B cell (primary cell): Measurements from ENCODE around the gene OR5T2. TPM values are rescaled to one million over a fixed set of nuclear protein-coding genes. Genes with fewer than 3 reads are reported as not detected.

Source experiments
- ATAC-seq: fragments of 200-7000 bp; cut with Tn5 transposase; one replicate; pipeline ENCODE4 v1.10.0; 2021; ENCODE audit warnings: low read depth, mild to moderate bottlenecking, moderate number of reproducible peaks, moderate library complexity
- CTCF ChIA-PET: fragments of 350-600 bp; sonication (Branson Sonifier 250); formaldehyde crosslinking; loops from one replicate; lab custom pipeline; 2021; ENCODE audit warnings: antibody characterized with exemption, inconsistent platforms; lab: Charles Lee
- POLR2A ChIA-PET: fragments of 350-600 bp; sonication (Branson Sonifier 250); formaldehyde crosslinking; loops from one replicate; lab custom pipeline; 2021; ENCODE audit warnings: antibody characterized with exemption; lab: Charles Lee
- DNase-seq: peaks from one replicate; pipeline ENCODE4 v3.0.0; 2013
- H2AFZ ChIP-seq: 2 replicates; pipeline ENCODE4 v1.6.1; 2012; ENCODE audit warnings: mild to moderate bottlenecking, low read depth, low read length; ENCODE audit not compliant: insufficient read depth, poor library complexity, severe bottlenecking
- H3K27ac ChIP-seq, 2 donors: 1 replicate in 1 of 2; 2 replicates in 1 of 2; pipeline ENCODE4 v1.5.1; 2012 to 2013; ENCODE audit warnings: low read length in 2 of 2, mild to moderate bottlenecking in 2 of 2, moderate library complexity in 1 of 2
- H3K27me3 ChIP-seq, 4 experiments: fragments of 200-600 bp in 1 of 4; sonication (generic) in 1 of 4; replicated peaks in 1 of 4; 1 replicate in 2 of 4; 2 replicates in 2 of 4; pipeline versions ENCODE4 v1.6.1 to v1.7.0; 2013 to 2016; ENCODE audit warnings: low read length in 3 of 4, mild to moderate bottlenecking in 2 of 4, mixed read lengths in 1 of 4, moderate library complexity in 1 of 4; ENCODE audit not compliant: insufficient read depth in 4 of 4, control insufficient read depth in 3 of 4; ENCODE audit errors: control extremely low read depth in 1 of 4
- H3K36me3 ChIP-seq, 2 experiments: replicated peaks in 1 of 2; 1 replicate in 1 of 2; 2 replicates in 1 of 2; pipeline versions ENCODE4 v1.6.1 to v1.7.1; 2013; ENCODE audit warnings: low read length in 1 of 2; ENCODE audit not compliant: insufficient read depth in 2 of 2, control insufficient read depth in 1 of 2; ENCODE audit errors: control extremely low read depth in 1 of 2, extremely low read depth in 1 of 2
- H3K4me1 ChIP-seq, 2 donors: fragments of 200-600 bp in 1 of 2; sonication (generic) in 1 of 2; 1 replicate in 1 of 2; 2 replicates in 1 of 2; pipeline versions ENCODE4 v1.5.1 to v1.6.1; 2013 to 2017; ENCODE audit warnings: low read length in 2 of 2; ENCODE audit not compliant: control insufficient read depth in 2 of 2, insufficient read depth in 2 of 2
- H3K4me2 ChIP-seq: replicated peaks from 2 replicates; pipeline ENCODE3; 2012; ENCODE audit warnings: mild to moderate bottlenecking, low read depth, low read length; ENCODE audit not compliant: poor library complexity, severe bottlenecking
- H3K4me3 ChIP-seq, 5 experiments: fragments of 200-600 bp in 1 of 5; sonication (generic) in 1 of 5; 1 replicate in 3 of 5; 2 replicates in 2 of 5; pipeline versions ENCODE4 v1.5.1 to v1.7.0; 2011 to 2016; ENCODE audit warnings: low read length in 4 of 5, mild to moderate bottlenecking in 4 of 5, low read depth in 2 of 5, control low read depth in 1 of 5, moderate library complexity in 1 of 5; ENCODE audit not compliant: insufficient read depth in 1 of 5; ENCODE audit errors: control extremely low read depth in 1 of 5, extremely low read depth in 1 of 5
- H3K79me2 ChIP-seq: fragments of 200-600 bp; sonication (generic); one replicate; pipeline ENCODE4 v1.6.0; 2016; ENCODE audit warnings: low read length; ENCODE audit not compliant: control insufficient read depth, insufficient read depth
- H3K9ac ChIP-seq: fragments of 200-600 bp; sonication (generic); 2 replicates; pipeline ENCODE4 v1.6.1; 2017; ENCODE audit warnings: mild to moderate bottlenecking, low read length, moderate library complexity
- H3K9me3 ChIP-seq, 3 donors: one replicate each; pipeline versions ENCODE4 v1.6.1 to v1.7.1; 2013; ENCODE audit warnings: low read length in 2 of 3; ENCODE audit not compliant: control insufficient read depth in 2 of 3, insufficient read depth in 1 of 3; ENCODE audit errors: control extremely low read depth in 1 of 3
- H4K20me1 ChIP-seq: 2 replicates; pipeline ENCODE4 v1.6.0; 2012; ENCODE audit warnings: mild to moderate bottlenecking, low read length; ENCODE audit not compliant: insufficient read depth, control insufficient read depth, poor library complexity, severe bottlenecking
- H3K27ac Mint-ChIP-seq: one replicate; pipeline ENCODE4 v1.8.0; 2021; ENCODE audit warnings: mixed read lengths
- H3K27me3 Mint-ChIP-seq: one replicate; pipeline ENCODE4 v1.8.0; 2021; ENCODE audit warnings: mixed read lengths
- H3K4me1 Mint-ChIP-seq: one replicate; pipeline ENCODE4 v1.8.0; 2021; ENCODE audit warnings: mixed read lengths
- H3K4me3 Mint-ChIP-seq: one replicate; pipeline ENCODE4 v1.8.0; 2021; ENCODE audit warnings: mixed read lengths
- H3K9me3 Mint-ChIP-seq: one replicate; pipeline ENCODE4 v1.8.0; 2022; ENCODE audit warnings: mixed read lengths; ENCODE audit not compliant: insufficient read depth
- CTCF ChIP-seq: fragments of 200-600 bp; IDR thresholded peaks from one replicate; pipeline ENCODE4 v1.8.0; 2022; ENCODE audit warnings: antibody characterized with exemption, mild to moderate bottlenecking
- EZH2 ChIP-seq: IDR thresholded peaks from 2 replicates; pipeline ENCODE4 v1.6.1; 2012; ENCODE audit warnings: borderline replicate concordance, low read depth, mild to moderate bottlenecking, moderate library complexity, low read length; ENCODE audit not compliant: insufficient read depth, poor library complexity, severe bottlenecking
- intact Hi-C: fragments of 100-400 bp; cut with micrococcal nuclease; formaldehyde crosslinking; loops from one replicate; pipeline ENCODE4 v1.10.0; 2022
- polyA plus RNA-seq: library from polyadenylated mRNA; depleted of rRNA; stranded (reverse); fragments of >200 nt; gene quantifications from 2 replicates; pipeline ENCODE4 v1.2.3, GENCODE V29; 2012
- total RNA-seq, 2 donors: library from RNA; stranded (reverse); fragments of 120-200 nt in 1 of 2; gene quantifications; 1 replicate in 1 of 2; 2 replicates in 1 of 2; pipeline versions ENCODE4 v1.2.3 to v1.2.4, GENCODE V29; 2013 to 2022

Gene OR5T2
- total and polyA plus RNA-seq, 2 donors (not counting 1 experiment from before 2014, with no cell fraction given), result not detected

DNA sequence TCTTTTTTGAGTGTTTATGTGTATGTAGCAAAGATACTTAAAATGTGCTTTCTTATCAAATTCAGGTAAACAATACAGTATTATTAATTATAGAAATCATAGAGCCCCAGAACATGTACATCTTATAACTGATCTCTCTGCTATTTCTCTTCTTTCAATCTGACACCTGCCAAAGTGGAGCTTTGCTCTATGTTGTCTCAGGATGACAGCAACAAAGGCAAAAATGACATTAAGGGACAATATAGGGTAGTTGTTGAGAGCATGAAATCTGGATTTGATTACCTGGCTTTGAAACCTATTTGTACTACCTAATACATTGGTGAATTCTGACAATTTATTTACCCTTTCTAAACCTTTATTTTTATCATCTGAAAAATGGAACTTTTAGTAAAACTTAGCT, 50.6 kb downstream of the OR5T2 start:
- TF ChIP-seq CTCF (no peak), EZH2 (no peak)

More for the DNA sequence above, 50.6 kb downstream of the OR5T2 start:
- peaks cover 0 to 2% (median 0%) of the 10 kb centered on the region in 3 donors for H3K9me3 ChIP-seq
- Mint-ChIP-seq H3K27me3 (no peaks in the 10 kb centered on the region), H3K4me3 (no peak overlapping the region), H3K27ac (no peak overlapping the region), H3K9me3 (peaks cover 3% of the 10 kb centered on the region), H3K4me1 (no peaks in the 10 kb centered on the region)
- H3K27me3 ChIP-seq, result no peaks in the 10 kb centered on the region
- no peak overlapping the region for H3K4me2 ChIP-seq
- no peaks in the 10 kb centered on the region for H3K4me1 ChIP-seq
- intact Hi-C loops, result no loop called here
- H3K36me3 ChIP-seq, result no peaks in the 10 kb centered on the region
- no peak overlapping the region for H3K9ac ChIP-seq
- DNase-seq, result no peak
- H3K27ac ChIP-seq, result no peak overlapping the region
- no peak for ATAC-seq
- H3K79me2 ChIP-seq, result no peaks in the 10 kb centered on the region
- ChIA-PET POLR2A (no interaction called here), CTCF (no interaction called here)
- no peak overlapping the region for H3K4me3 ChIP-seq
- no peak overlapping the region for H2AFZ ChIP-seq
- H4K20me1 ChIP-seq, result no peaks in the 10 kb centered on the region

Other genes starting within 250 kb of the OR5T2 start
- not detected in 2 replicates for gene OR5F1, start 239.6 kb downstream of the OR5T2 start, total RNA-seq
- gene OR5F1, start 239.6 kb downstream of the OR5T2 start, polyA plus RNA-seq, result not detected in 2 replicates
- not detected in 2 replicates for gene OR5AS1, start 206.6 kb downstream of the OR5T2 start, total RNA-seq
- not detected in 2 replicates for gene OR5AS1, start 206.6 kb downstream of the OR5T2 start, polyA plus RNA-seq
- gene OR8I2, start 140.9 kb downstream of the OR5T2 start, total RNA-seq, result not detected in 2 replicates
- not detected in 2 replicates for gene OR8I2, start 140.9 kb downstream of the OR5T2 start, polyA plus RNA-seq
- not detected in 2 replicates for gene OR8H2, start 130.6 kb downstream of the OR5T2 start, total RNA-seq
- not detected in 2 replicates for gene OR8H2, start 130.6 kb downstream of the OR5T2 start, polyA plus RNA-seq
- not detected in 2 replicates for gene OR8H3, start 111.9 kb downstream of the OR5T2 start, total RNA-seq
- gene OR8H3, start 111.9 kb downstream of the OR5T2 start, polyA plus RNA-seq, result not detected in 2 replicates
- gene OR8J3, start 94.1 kb downstream of the OR5T2 start, total RNA-seq, result not detected in 2 replicates
- gene OR8J3, start 94.1 kb downstream of the OR5T2 start, polyA plus RNA-seq, result not detected in 2 replicates
- gene OR8K5, start 73.9 kb downstream of the OR5T2 start, total RNA-seq, result not detected in 2 replicates
- not detected in 2 replicates for gene OR8K5, start 73.9 kb downstream of the OR5T2 start, polyA plus RNA-seq
- not detected in 2 replicates for gene OR5J2, start 57.6 kb downstream of the OR5T2 start, total RNA-seq
- gene OR5J2, start 57.6 kb downstream of the OR5T2 start, polyA plus RNA-seq, result not detected in 2 replicates
- gene OR5T3, start 18.0 kb upstream of the OR5T2 start, total RNA-seq, result not detected in 2 replicates
- not detected in 2 replicates for gene OR5T3, start 18.0 kb upstream of the OR5T2 start, polyA plus RNA-seq
- not detected in 2 replicates for gene OR5T1, start 39.9 kb upstream of the OR5T2 start, total RNA-seq
- gene OR5T1, start 39.9 kb upstream of the OR5T2 start, polyA plus RNA-seq, result not detected in 2 replicates
- not detected in 2 replicates for gene OR8H1, start 58.0 kb upstream of the OR5T2 start, total RNA-seq
- not detected in 2 replicates for gene OR8H1, start 58.0 kb upstream of the OR5T2 start, polyA plus RNA-seq
- gene OR8K3, start 80.9 kb upstream of the OR5T2 start, total RNA-seq, result not detected in 2 replicates
- not detected in 2 replicates for gene OR8K3, start 80.9 kb upstream of the OR5T2 start, polyA plus RNA-seq
- not detected in 2 replicates for gene OR8K1, start 111.8 kb upstream of the OR5T2 start, total RNA-seq
- gene OR8K1, start 111.8 kb upstream of the OR5T2 start, polyA plus RNA-seq, result not detected in 2 replicates
- gene OR8J1, start 120.0 kb upstream of the OR5T2 start, total RNA-seq, result not detected in 2 replicates
- not detected in 2 replicates for gene OR8J1, start 120.0 kb upstream of the OR5T2 start, polyA plus RNA-seq
- gene OR8U1, start 141.4 kb upstream of the OR5T2 start, total RNA-seq, result not detected in 2 replicates
- gene OR8U1, start 141.4 kb upstream of the OR5T2 start, polyA plus RNA-seq, result not detected in 2 replicates
- gene OR5AL1, start 178.4 kb upstream of the OR5T2 start, total RNA-seq, result not detected in 2 replicates
- not detected in 2 replicates for gene OR5AL1, start 178.4 kb upstream of the OR5T2 start, polyA plus RNA-seq
- gene OR5M3, start 239.1 kb upstream of the OR5T2 start, total RNA-seq, result not detected in 2 replicates
- not detected in 2 replicates for gene OR5M3, start 239.1 kb upstream of the OR5T2 start, polyA plus RNA-seq